GM19239 (cell line): ENCODE results near the gene YARS1.

ENCODE experiments used
- DNase-seq: peaks from one replicate; pipeline ENCODE4 v3.0.0; 2011; ENCODE audit warnings: low spot score; ENCODE audit not compliant: insufficient read length
- FAIRE-seq: peaks from 2 replicates; lab custom pipeline; 2011; peaks lifted over from hg19 to GRCh38; lab: Jason Lieb, UNC

The YARS1 gene

GRCh38 chr1:32783851-32784250 lies 33.3 kb downstream of the YARS1 start:
- FAIRE-seq (no peak), DNase-seq (no peak)

GRCh38 chr1:32782086-32782485 lies 35.1 kb downstream of the YARS1 start:
- FAIRE-seq: no peak
- no peak for DNase-seq

GRCh38 chr1:32780628-32781234 lies 36.4 kb downstream of the YARS1 start:
- DNase-seq (no peak), FAIRE-seq (no peak)

GRCh38 chr1:32780005-32780404 lies 37.2 kb downstream of the YARS1 start:
- DNase-seq (no peak), FAIRE-seq (no peak)

GRCh38 chr1:32779242-32779641 lies 37.9 kb downstream of the YARS1 start:
- FAIRE-seq (no peak), DNase-seq (no peak)

GRCh38 chr1:32775640-32776337 lies 41.4 kb downstream of the YARS1 start:
- FAIRE-seq: no peak

GRCh38 chr1:32774950-32775634 lies 42.1 kb downstream of the YARS1 start:
- FAIRE-seq (no peak), DNase-seq (no peak)

More at GRCh38 chr1:32775640-32776337, 41.4 kb downstream of the YARS1 start:
- DNase-seq: no peak

GRCh38 chr1:32774464-32774808 lies 42.7 kb downstream of the YARS1 start:
- DNase-seq (no peak), FAIRE-seq (no peak)

- FAIRE-seq (no peak), DNase-seq (no peak)
These were observed 43.2 kb downstream of the YARS1 start for GRCh38 chr1:32773764-32774463.

- FAIRE-seq (peak; percentile 90), DNase-seq (peak; percentile 93)
These were observed 44.0 kb downstream of the YARS1 start for GRCh38 chr1:32773018-32773763.

- no peak for FAIRE-seq
- no peak for DNase-seq
These were observed 44.7 kb downstream of the YARS1 start for GRCh38 chr1:32772281-32773017.

- FAIRE-seq (no peak), DNase-seq (no peak)
These were observed 45.4 kb downstream of the YARS1 start for GRCh38 chr1:32771561-32772280.

GRCh38 chr1:32770741-32771548 lies 46.2 kb downstream of the YARS1 start:
- FAIRE-seq (no peak), DNase-seq (no peak)

- DNase-seq (no peak), FAIRE-seq (no peak)
These were observed 46.9 kb downstream of the YARS1 start for GRCh38 chr1:32770221-32770731.

GRCh38 chr1:32769524-32770220 lies 47.5 kb downstream of the YARS1 start:
- no peak for FAIRE-seq
- DNase-seq: no peak

- DNase-seq: no peak
- FAIRE-seq: no peak
These were observed 48.9 kb downstream of the YARS1 start for GRCh38 chr1:32768110-32768850.

GRCh38 chr1:32767641-32768040 lies 49.5 kb downstream of the YARS1 start:
- no peak for DNase-seq
- FAIRE-seq: no peak
